Subcutaneous abdominal adipose tissue (tissue), 5 donors: ENCODE data around the gene C1QTNF1.

ENCODE experiments used
- H3K27ac ChIP-seq: one replicate; pipeline ENCODE4 v1.7.0; 2013; ENCODE audit warnings: low read depth, mild to moderate bottlenecking, inconsistent platforms, low read length, moderate library complexity
- H3K27me3 ChIP-seq, 5 donors: one replicate each; pipeline ENCODE4 v1.7.0; 2013; ENCODE audit warnings: low read length in 5 of 5, inconsistent platforms in 1 of 5; ENCODE audit not compliant: control insufficient read depth in 5 of 5, insufficient read depth in 4 of 5
- H3K36me3 ChIP-seq, 5 donors: one replicate each; pipeline ENCODE4 v1.7.0; 2013; ENCODE audit warnings: low read length in 5 of 5; ENCODE audit not compliant: control insufficient read depth in 5 of 5, insufficient read depth in 5 of 5
- H3K4me1 ChIP-seq, 5 donors: one replicate each; pipeline ENCODE4 v1.7.0; 2013; ENCODE audit warnings: low read length in 5 of 5, mild to moderate bottlenecking in 3 of 5, moderate library complexity in 1 of 5; ENCODE audit not compliant: control insufficient read depth in 5 of 5, insufficient read depth in 5 of 5
- H3K4me3 ChIP-seq, 5 donors: one replicate each; pipeline ENCODE4 v1.7.0; 2013; ENCODE audit warnings: low read length in 5 of 5, low read depth in 1 of 5
- H3K9ac ChIP-seq, 5 donors: one replicate each; pipeline ENCODE4 v1.7.0; 2013; ENCODE audit warnings: low read length in 5 of 5, mild to moderate bottlenecking in 4 of 5, moderate library complexity in 3 of 5
- H3K9me3 ChIP-seq, 5 donors: one replicate each; pipeline ENCODE4 v1.7.0; 2013; ENCODE audit warnings: low read length in 5 of 5; ENCODE audit not compliant: control insufficient read depth in 5 of 5
- donor health status: healthy.
- donor health status: healthy.
- donor health status: healthy.
- donor health status: healthy.
- donor health status: healthy.

Gene C1QTNF1

GRCh38 chr17:78992542-78993212 lies 31.3 kb upstream of the C1QTNF1 start:
- no peak overlapping the region for H3K27ac ChIP-seq
- no peak overlapping the region for H3K4me3 ChIP-seq
- H3K9ac ChIP-seq, result no peak overlapping the region
- H3K27me3 ChIP-seq, result no peaks in the 10 kb centered on the region
- peaks cover 0 to 12% (median 10%) of the 10 kb centered on the region in 5 donors for H3K4me1 ChIP-seq
- peaks cover 0 to 76% (median 62%) of the 10 kb centered on the region in 5 donors for H3K36me3 ChIP-seq
- no peaks in the 10 kb centered on the region for H3K9me3 ChIP-seq

GRCh38 chr17:78993241-78993956 lies 30.6 kb upstream of the C1QTNF1 start:
- no peaks in the 10 kb centered on the region for H3K9me3 ChIP-seq
- H3K4me3 ChIP-seq, result no peak overlapping the region
- no peaks in the 10 kb centered on the region for H3K27me3 ChIP-seq
- no peak overlapping the region for H3K27ac ChIP-seq
- no peak overlapping the region for H3K9ac ChIP-seq
- H3K36me3 ChIP-seq, result peaks cover 0 to 83% (median 67%) of the 10 kb centered on the region in 5 donors
- peaks cover 0 to 11% (median 6%) of the 10 kb centered on the region in 5 donors for H3K4me1 ChIP-seq

GRCh38 chr17:78993981-78994671 lies 29.8 kb upstream of the C1QTNF1 start:
- H3K27me3 ChIP-seq, result no peaks in the 10 kb centered on the region
- no peak overlapping the region for H3K27ac ChIP-seq
- peaks cover 0 to 90% (median 72%) of the 10 kb centered on the region in 5 donors for H3K36me3 ChIP-seq
- H3K9ac ChIP-seq, result no peak overlapping the region
- peaks cover 0 to 17% (median 8%) of the 10 kb centered on the region in 5 donors for H3K4me1 ChIP-seq
- no peaks in the 10 kb centered on the region for H3K9me3 ChIP-seq
- no peak overlapping the region for H3K4me3 ChIP-seq

- Histone ChIP-seq H3K4me1 (peaks cover 0 to 17% (median 8%) of the 10 kb centered on the region in 5 donors), H3K27ac (no peak overlapping the region), H3K4me3 (no peak overlapping the region), H3K9ac (no peak overlapping the region), H3K27me3 (no peaks in the 10 kb centered on the region), H3K9me3 (no peaks in the 10 kb centered on the region), H3K36me3 (peaks cover 0 to 96% (median 71%) of the 10 kb centered on the region in 5 donors)
These were observed 28.8 kb upstream of the C1QTNF1 start for GRCh38 chr17:78995022-78995760.

GRCh38 chr17:78995761-78996451 lies 28.1 kb upstream of the C1QTNF1 start:
- H3K36me3 ChIP-seq, result peaks cover 0 to 92% (median 66%) of the 10 kb centered on the region in 5 donors

GRCh38 chr17:78996781-78997201 lies 27.2 kb upstream of the C1QTNF1 start:
- no peak overlapping the region for H3K9ac ChIP-seq
- H3K4me1 ChIP-seq, result peaks cover 0 to 17% (median 8%) of the 10 kb centered on the region in 5 donors
- peaks cover 0 to 84% (median 57%) of the 10 kb centered on the region in 5 donors for H3K36me3 ChIP-seq
- no peaks in the 10 kb centered on the region for H3K27me3 ChIP-seq
- H3K27ac ChIP-seq, result no peak overlapping the region
- H3K4me3 ChIP-seq, result no peak overlapping the region
- H3K9me3 ChIP-seq, result no peaks in the 10 kb centered on the region

More at GRCh38 chr17:78995761-78996451, 28.1 kb upstream of the C1QTNF1 start:
- H3K9me3 ChIP-seq, result no peaks in the 10 kb centered on the region
- no peaks in the 10 kb centered on the region for H3K27me3 ChIP-seq
- peaks cover 0 to 17% (median 8%) of the 10 kb centered on the region in 5 donors for H3K4me1 ChIP-seq
- no peak overlapping the region for H3K9ac ChIP-seq
- H3K4me3 ChIP-seq, result no peak overlapping the region
- H3K27ac ChIP-seq, result no peak overlapping the region

GRCh38 chr17:78997231-78997741 lies 26.7 kb upstream of the C1QTNF1 start:
- Histone ChIP-seq H3K4me3 (no peak overlapping the region), H3K27ac (no peak overlapping the region), H3K9me3 (no peaks in the 10 kb centered on the region), H3K9ac (no peak overlapping the region), H3K4me1 (peaks cover 0 to 18% (median 8%) of the 10 kb centered on the region in 5 donors), H3K27me3 (no peaks in the 10 kb centered on the region), H3K36me3 (peaks cover 0 to 81% (median 56%) of the 10 kb centered on the region in 5 donors)

GRCh38 chr17:78997881-78998280 lies 26.1 kb upstream of the C1QTNF1 start:
- H3K9ac ChIP-seq, result no peak overlapping the region

More at GRCh38 chr17:78997881-78998280, 26.1 kb upstream of the C1QTNF1 start:
- H3K9me3 ChIP-seq, result no peaks in the 10 kb centered on the region
- H3K36me3 ChIP-seq, result peaks cover 0 to 80% (median 55%) of the 10 kb centered on the region in 5 donors
- H3K4me3 ChIP-seq, result no peak overlapping the region
- H3K27me3 ChIP-seq, result no peaks in the 10 kb centered on the region
- H3K27ac ChIP-seq, result no peak overlapping the region
- peaks cover 0 to 24% (median 10%) of the 10 kb centered on the region in 5 donors for H3K4me1 ChIP-seq
